ENCODE measurements around the gene ESF1. TPM values are rescaled to one million over a fixed set of nuclear protein-coding genes. Genes with fewer than 3 reads are reported as not detected.

The ESF1 gene
- total and polyA plus RNA-seq, 2 donors (not counting 1 experiment from before 2014, with no cell fraction given) = 0.81 to 13.9 TPM

- no peaks in the 10 kb centered on the region for H3K4me1 Mint-ChIP-seq
- POLR2A ChIA-PET = no interaction called here
- Histone ChIP-seq H3K27me3 (replicated peaks in 1 of 4; ENCODE audit: control extremely low read depth in 1 of 4, control insufficient read depth in 3 of 4, insufficient read depth in 4 of 4, low read length in 3 of 4) (peaks cover 0 to 4% (median 0%) of the 10 kb centered on the region in 4 experiments), H2AFZ (ENCODE audit: insufficient read depth, low read depth, low read length, poor library complexity, severe bottlenecking) (no peak overlapping the region), H3K36me3 (replicated peaks in 1 of 2; ENCODE audit: control extremely low read depth in 1 of 2, control insufficient read depth in 1 of 2, extremely low read depth in 1 of 2, insufficient read depth in 2 of 2, low read length in 1 of 2) (peaks cover 0 to 3% of the 10 kb centered on the region in 2 experiments), H3K4me1 (ENCODE audit: control insufficient read depth in 2 of 2, insufficient read depth in 2 of 2, low read length in 2 of 2) (no peaks in the 10 kb centered on the region), H3K9ac (ENCODE audit: low read length) (no peak overlapping the region), H4K20me1 (ENCODE audit: control insufficient read depth, insufficient read depth, low read length, poor library complexity, severe bottlenecking) (no peaks in the 10 kb centered on the region), H3K79me2 (ENCODE audit: control insufficient read depth, insufficient read depth, low read length) (no peaks in the 10 kb centered on the region), H3K4me2 (replicated peaks; ENCODE audit: low read depth, low read length, poor library complexity, severe bottlenecking) (no peak overlapping the region), H3K4me3 (ENCODE audit: control extremely low read depth in 1 of 5, extremely low read depth in 1 of 5, insufficient read depth in 1 of 5, low read depth in 2 of 5, low read length in 4 of 5) (no peak overlapping the region), H3K27ac (ENCODE audit: low read length in 2 of 2) (no peak overlapping the region), H3K9me3 (ENCODE audit: control extremely low read depth in 1 of 3, control insufficient read depth in 2 of 3, insufficient read depth in 1 of 3, low read length in 2 of 3) (no peaks in the 10 kb centered on the region)
- CTCF ChIA-PET = no interaction called here
- no peak overlapping the region for H3K4me3 Mint-ChIP-seq
- no peak for DNase-seq
- no peaks in the 10 kb centered on the region for H3K27me3 Mint-ChIP-seq
- no peak for ATAC-seq (ENCODE audit: low read depth)
- H3K9me3 Mint-ChIP-seq (ENCODE audit: insufficient read depth) = no peaks in the 10 kb centered on the region
- no peak for TF ChIP-seq EZH2 (IDR thresholded peaks at IDR 0.05; ENCODE audit: borderline replicate concordance, insufficient read depth, low read depth, low read length, poor library complexity, severe bottlenecking)
- no peak for TF ChIP-seq CTCF (IDR thresholded peaks at IDR 0.05)
- intact Hi-C loops (cut with micrococcal nuclease) = no loop called here
- WGBS (ENCODE audit: insufficient coverage) = no CpG with 5 or more reads among the region's 2 CpGs
- H3K27ac Mint-ChIP-seq = no peak overlapping the region
Observed at GRCh38 chr20:13822459-13822858, 37.7 kb upstream of the ESF1 start.

GRCh38 chr20:13821876-13822275 lies 37.2 kb upstream of the ESF1 start:
- DNase-seq (no peak), ATAC-seq (ENCODE audit: low read depth) (no peak)
- WGBS (ENCODE audit: insufficient coverage) = 100% methylated on average over 6 of the region's 7 CpGs
- Mint-ChIP-seq H3K4me1 (no peaks in the 10 kb centered on the region), H3K27ac (no peak overlapping the region), H3K27me3 (no peaks in the 10 kb centered on the region), H3K4me3 (no peak overlapping the region), H3K9me3 (ENCODE audit: insufficient read depth) (no peaks in the 10 kb centered on the region)
- no peak overlapping the region for H3K27ac ChIP-seq (ENCODE audit: low read length in 2 of 2)
- no peaks in the 10 kb centered on the region for H3K79me2 ChIP-seq (ENCODE audit: control insufficient read depth, insufficient read depth, low read length)
- ChIA-PET POLR2A (no interaction called here), CTCF (no interaction called here)
- H3K4me2 ChIP-seq (replicated peaks; ENCODE audit: low read depth, low read length, poor library complexity, severe bottlenecking) = no peak overlapping the region
- no peak overlapping the region for H3K4me3 ChIP-seq (ENCODE audit: control extremely low read depth in 1 of 5, extremely low read depth in 1 of 5, insufficient read depth in 1 of 5, low read depth in 2 of 5, low read length in 4 of 5)
- H3K9ac ChIP-seq (ENCODE audit: low read length) = no peak overlapping the region
- no peaks in the 10 kb centered on the region for H3K9me3 ChIP-seq (ENCODE audit: control extremely low read depth in 1 of 3, control insufficient read depth in 2 of 3, insufficient read depth in 1 of 3, low read length in 2 of 3)
- H4K20me1 ChIP-seq (ENCODE audit: control insufficient read depth, insufficient read depth, low read length, poor library complexity, severe bottlenecking) = no peaks in the 10 kb centered on the region
- no peaks in the 10 kb centered on the region for H3K4me1 ChIP-seq (ENCODE audit: control insufficient read depth in 2 of 2, insufficient read depth in 2 of 2, low read length in 2 of 2)
- H2AFZ ChIP-seq (ENCODE audit: insufficient read depth, low read depth, low read length, poor library complexity, severe bottlenecking) = no peak overlapping the region
- intact Hi-C loops (cut with micrococcal nuclease) = no loop called here
- peaks cover 0 to 2% (median 0%) of the 10 kb centered on the region in 4 experiments for H3K27me3 ChIP-seq (replicated peaks in 1 of 4; ENCODE audit: control extremely low read depth in 1 of 4, control insufficient read depth in 3 of 4, insufficient read depth in 4 of 4, low read length in 3 of 4)
- TF ChIP-seq EZH2 (IDR thresholded peaks at IDR 0.05; ENCODE audit: borderline replicate concordance, insufficient read depth, low read depth, low read length, poor library complexity, severe bottlenecking) = no peak
- TF ChIP-seq CTCF (IDR thresholded peaks at IDR 0.05) = no peak
- H3K36me3 ChIP-seq (replicated peaks in 1 of 2; ENCODE audit: control extremely low read depth in 1 of 2, control insufficient read depth in 1 of 2, extremely low read depth in 1 of 2, insufficient read depth in 2 of 2, low read length in 1 of 2) = peaks cover 2 to 5% of the 10 kb centered on the region in 2 experiments
